Right atrium auricular region (tissue), 2 donors: Measurements from ENCODE around the gene LHB. TPM values are rescaled to one million over a fixed set of nuclear protein-coding genes. Genes with fewer than 3 reads are reported as not detected.
"Not testable (repeated sequence)": the region's sequence is repeated elsewhere in the genome, so short reads cannot be mapped to it uniquely, and the experiment has no call there.

Source experiments
- DNase-seq: peaks from one replicate; pipeline ENCODE4 v3.0.0-alpha.2; 2019; ENCODE audit warnings: low spot score
- H3K27ac ChIP-seq, 2 donors: fragments of 200-600 bp; sonication (generic); 1 replicate in 1 of 2; 2 replicates in 1 of 2; pipeline ENCODE4 v1.5.1; 2016 to 2019
- H3K27me3 ChIP-seq, 2 donors: fragments of 200-600 bp; sonication (generic); one replicate each; pipeline versions ENCODE4 v1.5.1 to v1.6.0; 2017 to 2019
- H3K36me3 ChIP-seq: fragments of 200-600 bp; sonication (generic); one replicate; pipeline ENCODE4 v1.5.1; 2016
- H3K4me1 ChIP-seq, 2 donors: fragments of 200-600 bp; sonication (generic); one replicate each; pipeline versions ENCODE4 v1.5.1 to v1.6.0; 2017 to 2019
- H3K4me3 ChIP-seq, 2 donors: fragments of 200-600 bp; sonication (generic); 1 replicate in 1 of 2; 2 replicates in 1 of 2; pipeline ENCODE4 v1.5.1; 2017 to 2019; ENCODE audit warnings: mild to moderate bottlenecking in 1 of 2, moderate library complexity in 1 of 2
- H3K9me3 ChIP-seq, 2 donors: fragments of 200-600 bp; sonication (generic); one replicate each; pipeline ENCODE4 v1.5.1; 2019
- total RNA-seq, 2 donors: library from RNA; depleted of rRNA; stranded (reverse); fragments of >200 nt; gene quantifications; one replicate each; pipeline ENCODE4 v1.1.0, GENCODE V29; 2016
- TF ChIP-seq, protein P1 (sequence below), 2 donors: fragments of 200-600 bp; sonication (generic); IDR thresholded peaks; one replicate each; pipeline ENCODE4 v1.5.1; 2019; ENCODE audit warnings: antibody characterized with exemption in 2 of 2

Gene LHB
- total RNA-seq, 2 donors from 2014 or later = not detected

DNA sequence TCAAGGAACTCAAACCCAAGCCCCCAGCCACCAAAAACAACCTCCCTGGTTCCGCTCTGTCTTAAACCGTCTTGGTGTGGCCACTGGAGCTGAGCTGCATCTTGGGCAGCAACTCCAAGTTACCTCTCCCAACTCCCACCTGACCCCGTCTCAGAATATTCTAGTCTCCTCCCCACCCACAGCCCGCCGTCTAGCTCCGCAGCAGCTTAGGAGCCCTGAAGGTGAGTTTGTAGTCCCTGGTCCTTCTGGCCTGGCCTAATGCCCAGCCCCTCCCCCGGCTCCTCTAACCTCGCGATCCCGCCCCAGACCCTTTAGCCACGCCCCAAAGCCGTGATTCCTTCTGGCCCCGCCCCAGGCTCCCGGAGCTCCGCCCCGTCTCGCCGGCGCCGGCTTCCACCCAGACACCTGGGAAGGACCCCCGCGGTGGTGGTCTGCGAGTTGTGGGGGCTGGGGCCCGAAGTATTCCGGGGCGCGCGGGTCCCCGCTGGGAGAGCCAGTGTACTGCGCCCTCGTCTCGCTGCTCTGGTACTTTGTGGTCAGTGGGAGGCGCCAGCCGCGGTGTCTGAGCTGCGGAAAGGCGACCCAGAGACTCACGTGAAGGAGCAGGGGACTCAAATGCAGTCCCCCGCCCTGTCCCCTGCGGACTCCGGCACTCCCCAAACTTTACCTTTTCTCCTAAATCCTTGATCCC lies 2.5 kb upstream of the LHB start:
- no peak for DNase-seq
- no peak overlapping the region for H3K27ac ChIP-seq
- TF ChIP-seq, protein P1, sequence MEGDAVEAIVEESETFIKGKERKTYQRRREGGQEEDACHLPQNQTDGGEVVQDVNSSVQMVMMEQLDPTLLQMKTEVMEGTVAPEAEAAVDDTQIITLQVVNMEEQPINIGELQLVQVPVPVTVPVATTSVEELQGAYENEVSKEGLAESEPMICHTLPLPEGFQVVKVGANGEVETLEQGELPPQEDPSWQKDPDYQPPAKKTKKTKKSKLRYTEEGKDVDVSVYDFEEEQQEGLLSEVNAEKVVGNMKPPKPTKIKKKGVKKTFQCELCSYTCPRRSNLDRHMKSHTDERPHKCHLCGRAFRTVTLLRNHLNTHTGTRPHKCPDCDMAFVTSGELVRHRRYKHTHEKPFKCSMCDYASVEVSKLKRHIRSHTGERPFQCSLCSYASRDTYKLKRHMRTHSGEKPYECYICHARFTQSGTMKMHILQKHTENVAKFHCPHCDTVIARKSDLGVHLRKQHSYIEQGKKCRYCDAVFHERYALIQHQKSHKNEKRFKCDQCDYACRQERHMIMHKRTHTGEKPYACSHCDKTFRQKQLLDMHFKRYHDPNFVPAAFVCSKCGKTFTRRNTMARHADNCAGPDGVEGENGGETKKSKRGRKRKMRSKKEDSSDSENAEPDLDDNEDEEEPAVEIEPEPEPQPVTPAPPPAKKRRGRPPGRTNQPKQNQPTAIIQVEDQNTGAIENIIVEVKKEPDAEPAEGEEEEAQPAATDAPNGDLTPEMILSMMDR (IDR thresholded peaks at IDR 0.05) = no peak
- peaks cover 14% of the 10 kb centered on the region for H3K36me3 ChIP-seq
- peak overlapping the region; percentile 26 to 55 for H3K4me3 ChIP-seq
- no peaks in the 10 kb centered on the region for H3K27me3 ChIP-seq
- no peaks in the 10 kb centered on the region for H3K9me3 ChIP-seq
- peaks cover 0 to 27% of the 10 kb centered on the region in 2 donors for H3K4me1 ChIP-seq

DNA sequence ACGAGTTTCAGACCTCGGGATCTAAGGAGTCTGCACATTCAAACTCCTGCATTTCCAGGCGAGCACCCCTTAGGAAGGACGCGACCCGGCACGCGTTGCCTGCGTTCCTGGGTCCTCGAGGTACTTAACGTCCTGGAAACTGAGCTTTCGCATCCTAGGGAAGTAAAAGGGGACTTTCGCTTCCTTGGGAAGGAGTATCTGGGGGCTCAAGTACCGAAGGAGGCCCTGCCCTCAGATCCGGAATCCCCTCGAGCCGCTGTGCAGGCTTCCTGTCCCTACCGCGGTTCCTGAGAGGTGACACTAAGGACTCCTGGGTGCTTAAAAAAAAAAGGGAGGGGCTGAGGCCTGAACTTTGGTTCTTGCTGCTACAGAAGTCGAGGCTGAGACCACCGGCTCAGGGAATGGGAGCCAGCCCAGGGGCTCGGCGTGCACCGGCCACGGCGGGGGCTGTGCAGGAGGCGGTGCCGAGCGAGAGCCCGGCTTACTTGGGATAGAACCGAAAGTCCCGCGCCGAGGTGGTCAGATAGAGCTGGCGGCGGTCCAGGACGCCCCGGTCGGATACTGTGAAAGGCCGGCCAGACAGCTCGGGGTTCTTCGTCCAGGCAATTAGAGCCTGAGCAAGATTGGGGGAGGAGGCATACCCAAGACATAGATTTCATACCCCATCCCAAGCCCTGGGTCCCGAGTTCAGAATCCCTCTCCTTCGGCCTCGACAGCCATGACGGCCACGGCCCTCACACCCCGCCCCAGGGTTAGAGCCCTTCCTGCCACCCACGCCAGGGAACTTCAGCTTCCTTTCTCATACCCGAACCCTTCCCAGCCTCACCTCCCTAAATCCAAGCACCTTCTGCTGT lies 1.7 kb upstream of the LHB start:
- H3K9me3 ChIP-seq, H3K27ac ChIP-seq, DNase-seq: not testable (repeated sequence)

GRCh38 chr19:49017666-49018351 lies 918 bp upstream of the LHB start:
- TF ChIP-seq, protein P1 (IDR thresholded peaks at IDR 0.05) = peak; percentile 22 to 58
- H3K4me3 ChIP-seq = peak overlapping the region; percentile 36 to 55
- no peaks in the 10 kb centered on the region for H3K27me3 ChIP-seq
- peaks cover 15% of the 10 kb centered on the region for H3K36me3 ChIP-seq
- peaks cover 0 to 27% of the 10 kb centered on the region in 2 donors for H3K4me1 ChIP-seq
- DNase-seq = no peak
- no peaks in the 10 kb centered on the region for H3K9me3 ChIP-seq
- peak overlapping the region in 1 of 2 donors; percentile 3 for H3K27ac ChIP-seq

More for the DNA sequence above, 1.7 kb upstream of the LHB start:
- H3K27me3 ChIP-seq = not testable (repeated sequence)
- peak overlapping the region; percentile 27 to 55 for H3K4me3 ChIP-seq
- H3K36me3 ChIP-seq = peaks cover 15% of the 10 kb centered on the region
- peaks cover 0 to 27% of the 10 kb centered on the region in 2 donors for H3K4me1 ChIP-seq

DNA sequence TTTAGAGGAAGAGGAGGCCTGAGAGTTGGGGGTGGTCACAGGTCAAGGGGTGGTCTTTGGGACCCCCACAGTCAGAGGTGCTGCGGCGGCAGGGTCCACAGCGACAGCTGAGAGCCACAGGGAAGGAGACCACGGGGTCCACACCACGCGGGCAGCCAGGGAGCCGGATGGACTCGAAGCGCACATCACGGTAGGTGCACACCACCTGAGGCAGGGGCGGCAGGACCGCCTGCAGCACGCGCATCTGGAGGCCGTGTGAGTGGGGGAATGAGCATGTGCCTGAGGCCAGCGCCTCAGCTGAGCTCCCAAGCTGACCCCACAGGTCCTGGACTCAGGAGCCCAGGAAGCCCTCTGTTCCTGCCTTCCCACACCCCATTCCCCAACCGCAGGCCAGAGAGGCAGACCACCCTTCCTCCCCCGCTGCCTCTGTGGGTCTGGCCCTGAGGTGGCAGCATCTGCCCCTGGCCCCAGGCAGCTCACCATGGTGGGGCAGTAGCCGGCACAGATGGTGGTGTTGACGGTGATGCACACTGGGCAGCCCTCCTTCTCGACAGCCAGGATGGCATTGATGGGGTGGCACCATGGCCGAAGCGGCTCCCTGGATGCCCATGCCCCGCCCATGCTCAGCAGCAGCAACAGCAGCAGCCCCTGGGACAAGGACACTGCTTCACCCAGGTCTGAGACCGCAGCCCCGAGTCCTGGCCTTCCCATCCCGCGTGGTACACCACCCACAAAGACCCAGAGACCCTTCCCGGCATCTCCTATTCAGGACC lies 638 bp downstream of the LHB start:
- Histone ChIP-seq H3K27ac (no peak overlapping the region), H3K36me3 (peaks cover 26% of the 10 kb centered on the region), H3K4me3 (no peak overlapping the region), H3K27me3 (no peaks in the 10 kb centered on the region), H3K4me1 (peaks cover 0 to 27% of the 10 kb centered on the region in 2 donors), H3K9me3 (no peaks in the 10 kb centered on the region)
- no peak for DNase-seq
- TF ChIP-seq, protein P1 (IDR thresholded peaks at IDR 0.05) = no peak

GRCh38 chr19:49014870-49015255 lies 2.0 kb downstream of the LHB start:
- TF ChIP-seq, protein P1 (IDR thresholded peaks at IDR 0.05) = no peak
- peaks cover 37% of the 10 kb centered on the region for H3K36me3 ChIP-seq

More at GRCh38 chr19:49014870-49015255, 2.0 kb downstream of the LHB start:
- Histone ChIP-seq H3K4me3 (no peak overlapping the region), H3K9me3 (no peaks in the 10 kb centered on the region), H3K4me1 (peaks cover 0 to 27% of the 10 kb centered on the region in 2 donors), H3K27me3 (no peaks in the 10 kb centered on the region), H3K27ac (no peak overlapping the region)
- no peak for DNase-seq
